ENCODE measurements around the gene PLPPR2.

The PLPPR2 gene

GRCh38 chr19:11361037-11361770 is 6.0 kb downstream of the PLPPR2 start:
- Histone ChIP-seq H3K27ac (ENCODE audit: low read length) (no peak overlapping the region), H3K36me3 (ENCODE audit: control insufficient read depth in 2 of 2, insufficient read depth in 2 of 2, low read length in 2 of 2) (peaks cover 20 to 36% of the 10 kb centered on the region in 2 donors), H3K9me3 (ENCODE audit: control insufficient read depth in 2 of 2, low read length in 2 of 2) (no peaks in the 10 kb centered on the region), H3K27me3 (ENCODE audit: control insufficient read depth in 1 of 2, insufficient read depth in 2 of 2, low read length in 2 of 2) (no peaks in the 10 kb centered on the region), H3K4me3 (ENCODE audit: low read length in 2 of 2) (no peak overlapping the region), H3K4me1 (ENCODE audit: control insufficient read depth, insufficient read depth, low read length) (peaks cover 4% of the 10 kb centered on the region), H3K9ac (ENCODE audit: low read length in 2 of 2) (no peak overlapping the region)

- Histone ChIP-seq H3K9me3 (ENCODE audit: control insufficient read depth in 2 of 2, low read length in 2 of 2) (no peaks in the 10 kb centered on the region), H3K9ac (ENCODE audit: low read length in 2 of 2) (no peak overlapping the region), H3K4me1 (ENCODE audit: control insufficient read depth, insufficient read depth, low read length) (no peaks in the 10 kb centered on the region), H3K27ac (ENCODE audit: low read length) (no peak overlapping the region), H3K36me3 (ENCODE audit: control insufficient read depth in 2 of 2, insufficient read depth in 2 of 2, low read length in 2 of 2) (peaks cover 20 to 36% of the 10 kb centered on the region in 2 donors), H3K27me3 (ENCODE audit: control insufficient read depth in 1 of 2, insufficient read depth in 2 of 2, low read length in 2 of 2) (no peaks in the 10 kb centered on the region), H3K4me3 (ENCODE audit: low read length in 2 of 2) (no peak overlapping the region)
These were observed 6.8 kb downstream of the PLPPR2 start for GRCh38 chr19:11361771-11362731.

- no peaks in the 10 kb centered on the region for H3K9me3 ChIP-seq (ENCODE audit: control insufficient read depth in 2 of 2, low read length in 2 of 2)
- H3K9ac ChIP-seq (ENCODE audit: low read length in 2 of 2): no peak overlapping the region
- no peaks in the 10 kb centered on the region for H3K27me3 ChIP-seq (ENCODE audit: control insufficient read depth in 1 of 2, insufficient read depth in 2 of 2, low read length in 2 of 2)
- no peaks in the 10 kb centered on the region for H3K4me1 ChIP-seq (ENCODE audit: control insufficient read depth, insufficient read depth, low read length)
- peaks cover 20 to 34% of the 10 kb centered on the region in 2 donors for H3K36me3 ChIP-seq (ENCODE audit: control insufficient read depth in 2 of 2, insufficient read depth in 2 of 2, low read length in 2 of 2)
- H3K4me3 ChIP-seq (ENCODE audit: low read length in 2 of 2): no peak overlapping the region
- H3K27ac ChIP-seq (ENCODE audit: low read length): no peak overlapping the region
These were observed 8.6 kb downstream of the PLPPR2 start for GRCh38 chr19:11363881-11364280.

- peaks cover 17 to 31% of the 10 kb centered on the region in 2 donors for H3K36me3 ChIP-seq (ENCODE audit: control insufficient read depth in 2 of 2, insufficient read depth in 2 of 2, low read length in 2 of 2)
- H3K9ac ChIP-seq (ENCODE audit: low read length in 2 of 2): no peak overlapping the region
- no peaks in the 10 kb centered on the region for H3K27me3 ChIP-seq (ENCODE audit: control insufficient read depth in 1 of 2, insufficient read depth in 2 of 2, low read length in 2 of 2)
- no peak overlapping the region for H3K27ac ChIP-seq (ENCODE audit: low read length)
- H3K4me3 ChIP-seq (ENCODE audit: low read length in 2 of 2): no peak overlapping the region
- no peaks in the 10 kb centered on the region for H3K4me1 ChIP-seq (ENCODE audit: control insufficient read depth, insufficient read depth, low read length)
- no peaks in the 10 kb centered on the region for H3K9me3 ChIP-seq (ENCODE audit: control insufficient read depth in 2 of 2, low read length in 2 of 2)
These were observed 9.2 kb downstream of the PLPPR2 start for GRCh38 chr19:11364296-11364904.

- Histone ChIP-seq H3K4me1 (ENCODE audit: control insufficient read depth, insufficient read depth, low read length) (no peaks in the 10 kb centered on the region), H3K27me3 (ENCODE audit: control insufficient read depth in 1 of 2, insufficient read depth in 2 of 2, low read length in 2 of 2) (no peaks in the 10 kb centered on the region), H3K9me3 (ENCODE audit: control insufficient read depth in 2 of 2, low read length in 2 of 2) (no peaks in the 10 kb centered on the region), H3K27ac (ENCODE audit: low read length) (no peak overlapping the region), H3K36me3 (ENCODE audit: control insufficient read depth in 2 of 2, insufficient read depth in 2 of 2, low read length in 2 of 2) (peaks cover 14 to 27% of the 10 kb centered on the region in 2 donors), H3K4me3 (ENCODE audit: low read length in 2 of 2) (no peak overlapping the region), H3K9ac (ENCODE audit: low read length in 2 of 2) (no peak overlapping the region)
These were observed 9.7 kb downstream of the PLPPR2 start for GRCh38 chr19:11364935-11365334.

GRCh38 chr19:11365557-11366117 is 10.4 kb downstream of the PLPPR2 start:
- no peak overlapping the region for H3K27ac ChIP-seq (ENCODE audit: low read length)
- peaks cover 14 to 24% of the 10 kb centered on the region in 2 donors for H3K36me3 ChIP-seq (ENCODE audit: control insufficient read depth in 2 of 2, insufficient read depth in 2 of 2, low read length in 2 of 2)
- H3K4me3 ChIP-seq (ENCODE audit: low read length in 2 of 2): no peak overlapping the region
- no peak overlapping the region for H3K9ac ChIP-seq (ENCODE audit: low read length in 2 of 2)
- H3K4me1 ChIP-seq (ENCODE audit: control insufficient read depth, insufficient read depth, low read length): no peaks in the 10 kb centered on the region
- H3K27me3 ChIP-seq (ENCODE audit: control insufficient read depth in 1 of 2, insufficient read depth in 2 of 2, low read length in 2 of 2): no peaks in the 10 kb centered on the region
- no peaks in the 10 kb centered on the region for H3K9me3 ChIP-seq (ENCODE audit: control insufficient read depth in 2 of 2, low read length in 2 of 2)

GRCh38 chr19:11367528-11367927 is 12.3 kb downstream of the PLPPR2 start:
- H3K4me1 ChIP-seq (ENCODE audit: control insufficient read depth, insufficient read depth, low read length): no peaks in the 10 kb centered on the region
- H3K27ac ChIP-seq (ENCODE audit: low read length): no peak overlapping the region
- no peak overlapping the region for H3K4me3 ChIP-seq (ENCODE audit: low read length in 2 of 2)
- H3K36me3 ChIP-seq (ENCODE audit: control insufficient read depth in 2 of 2, insufficient read depth in 2 of 2, low read length in 2 of 2): peaks cover 11 to 14% of the 10 kb centered on the region in 2 donors
- H3K9ac ChIP-seq (ENCODE audit: low read length in 2 of 2): no peak overlapping the region
- H3K27me3 ChIP-seq (ENCODE audit: control insufficient read depth in 1 of 2, insufficient read depth in 2 of 2, low read length in 2 of 2): no peaks in the 10 kb centered on the region
- no peaks in the 10 kb centered on the region for H3K9me3 ChIP-seq (ENCODE audit: control insufficient read depth in 2 of 2, low read length in 2 of 2)

GRCh38 chr19:11370744-11371143 is 15.5 kb downstream of the PLPPR2 start:
- Histone ChIP-seq H3K27ac (ENCODE audit: low read length) (no peak overlapping the region), H3K9ac (ENCODE audit: low read length in 2 of 2) (no peak overlapping the region), H3K36me3 (ENCODE audit: control insufficient read depth in 2 of 2, insufficient read depth in 2 of 2, low read length in 2 of 2) (peaks cover 0 to 2% of the 10 kb centered on the region in 2 donors), H3K9me3 (ENCODE audit: control insufficient read depth in 2 of 2, low read length in 2 of 2) (no peaks in the 10 kb centered on the region), H3K4me3 (ENCODE audit: low read length in 2 of 2) (no peak overlapping the region), H3K4me1 (ENCODE audit: control insufficient read depth, insufficient read depth, low read length) (peaks cover 16% of the 10 kb centered on the region), H3K27me3 (ENCODE audit: control insufficient read depth in 1 of 2, insufficient read depth in 2 of 2, low read length in 2 of 2) (no peaks in the 10 kb centered on the region)

GRCh38 chr19:11373166-11373884 is 18.1 kb downstream of the PLPPR2 start:
- peaks cover 36% of the 10 kb centered on the region for H3K4me1 ChIP-seq (ENCODE audit: control insufficient read depth, insufficient read depth, low read length)
- H3K9ac ChIP-seq (ENCODE audit: low read length in 2 of 2): no peak overlapping the region
- no peaks in the 10 kb centered on the region for H3K27me3 ChIP-seq (ENCODE audit: control insufficient read depth in 1 of 2, insufficient read depth in 2 of 2, low read length in 2 of 2)
- H3K27ac ChIP-seq (ENCODE audit: low read length): no peak overlapping the region
- no peaks in the 10 kb centered on the region for H3K9me3 ChIP-seq (ENCODE audit: control insufficient read depth in 2 of 2, low read length in 2 of 2)
- H3K36me3 ChIP-seq (ENCODE audit: control insufficient read depth in 2 of 2, insufficient read depth in 2 of 2, low read length in 2 of 2): no peaks in the 10 kb centered on the region
- H3K4me3 ChIP-seq (ENCODE audit: low read length in 2 of 2): no peak overlapping the region

- H3K9me3 ChIP-seq (ENCODE audit: control insufficient read depth in 2 of 2, low read length in 2 of 2): no peaks in the 10 kb centered on the region
- H3K27me3 ChIP-seq (ENCODE audit: control insufficient read depth in 1 of 2, insufficient read depth in 2 of 2, low read length in 2 of 2): no peaks in the 10 kb centered on the region
- peak overlapping the region; percentile 48 to 68 for H3K9ac ChIP-seq (ENCODE audit: low read length in 2 of 2)
- peak overlapping the region; percentile 94 for H3K27ac ChIP-seq (ENCODE audit: low read length)
- peaks cover 39% of the 10 kb centered on the region for H3K4me1 ChIP-seq (ENCODE audit: control insufficient read depth, insufficient read depth, low read length)
- H3K4me3 ChIP-seq (ENCODE audit: low read length in 2 of 2): peak overlapping the region; percentile 60 to 90
- H3K36me3 ChIP-seq (ENCODE audit: control insufficient read depth in 2 of 2, insufficient read depth in 2 of 2, low read length in 2 of 2): no peaks in the 10 kb centered on the region
These were observed 18.7 kb downstream of the PLPPR2 start for GRCh38 chr19:11373885-11374432.
